Ovary (tissue), 9 donors: ENCODE data around the gene TENM3. TPM values are rescaled to one million over a fixed set of nuclear protein-coding genes. Genes with fewer than 3 reads are reported as not detected.

Source experiments
- DNase-seq, 5 donors: peaks; one replicate each; pipeline ENCODE4 v3.0.0-alpha.2; 2019 to 2020
- H3K27ac ChIP-seq, 2 donors: fragments of 200-600 bp; one replicate each; pipeline versions ENCODE4 v1.5.1 to v1.8.0; 2019 to 2022
- H3K27me3 ChIP-seq: fragments of 200-600 bp; one replicate; pipeline ENCODE4 v1.8.0; 2022
- H3K36me3 ChIP-seq: fragments of 200-600 bp; sonication (generic); one replicate; pipeline ENCODE4 v1.5.1; 2019
- H3K4me1 ChIP-seq: one replicate; pipeline ENCODE4 v1.8.1; 2013; ENCODE audit warnings: mild to moderate bottlenecking, moderate library complexity; ENCODE audit not compliant: insufficient read depth
- H3K4me3 ChIP-seq: fragments of 200-600 bp; sonication (generic); one replicate; pipeline ENCODE4 v1.5.1; 2017
- H3K9me3 ChIP-seq, 2 donors: fragments of 200-600 bp in 1 of 2; sonication (generic) in 1 of 2; one replicate each; pipeline versions ENCODE4 v1.5.1 to v1.8.1; 2013 to 2019; ENCODE audit warnings: mild to moderate bottlenecking in 1 of 2, moderate library complexity in 1 of 2
- EP300 ChIP-seq: sonication (generic); formaldehyde crosslinking; IDR thresholded peaks from one replicate; pipeline ENCODE4 v1.6.1; 2017; ENCODE audit warnings: antibody characterized with exemption
- POLR2A ChIP-seq: fragments of 450-650 bp; IDR thresholded peaks from one replicate; pipeline ENCODE4 v1.6.1; 2017; ENCODE audit warnings: antibody characterized with exemption, mild to moderate bottlenecking, moderate library complexity
- WGBS, 3 donors: extraction: QIAGEN DNeasy Blood & Tissue Kit in 1 of 3; methylation state at CpG; one replicate each; pipeline versions ENCODE4 v1.1.5 to v1.1.7; 2013 to 2017; 5-methylcytosine and 5-hydroxymethylcytosine counted together
- intact Hi-C, 4 donors: fragments of 100-400 bp; cut with DNase I; formaldehyde crosslinking; loops; one replicate each; pipeline versions ENCODE4 v1.11.0 to v1.15.1; 2022 to 2023
- polyA plus RNA-seq, 2 donors: library from polyadenylated mRNA; stranded (reverse); fragments of 200-250 nt in 1 of 2; fragments of 350-450 nt in 1 of 2; fragmentation: Illumina TruSeq in 1 of 2; extraction: RNeasy Lipid Tissue Mini Kit (QIAGEN cat#74804) in 1 of 2; gene quantifications; one replicate each; pipeline ENCODE4 v1.2.3, GENCODE V29; 2013 to 2014
- total RNA-seq, 7 donors: library from RNA; depleted of rRNA in 2 of 7; stranded (reverse); fragments of >200 nt in 2 of 7; fragmentation: NEBNext Ultra II Directional in 3 of 7; extraction: Animal tissue kit (Norgen Biotek cat#: 25700) in 3 of 7; gene quantifications; one replicate each; pipeline versions ENCODE4 v1.1.0 to v1.2.4, GENCODE V29; 2016 to 2023
- TF ChIP-seq, protein P1 (sequence below), 3 donors: fragments of 450-650 bp in 2 of 3; fragments of 200-600 bp in 1 of 3; IDR thresholded peaks; one replicate each; pipeline versions ENCODE4 v1.5.1 to v1.8.0; 2016 to 2022; ENCODE audit warnings: antibody characterized with exemption in 3 of 3, mild to moderate bottlenecking in 1 of 3
- donor health status: DM: no; HTN: no; CAD: no; lungs with moderate emphysema.
- donor health status: DM: no; HTN: no; CAD: no.
- donor health status: Bipolar disorder and iron deficiency.
- donor health status: DM: yes; HTN: yes; CAD: no.
- donor health status: DM: no; HTN: no; CAD: no.
- donor health status: DM: yes; HTN: yes; CAD: no.

TENM3 gene
- total and polyA plus RNA-seq, 9 donors = 0.82 to 16.1 (median 5.7) TPM

DNA sequence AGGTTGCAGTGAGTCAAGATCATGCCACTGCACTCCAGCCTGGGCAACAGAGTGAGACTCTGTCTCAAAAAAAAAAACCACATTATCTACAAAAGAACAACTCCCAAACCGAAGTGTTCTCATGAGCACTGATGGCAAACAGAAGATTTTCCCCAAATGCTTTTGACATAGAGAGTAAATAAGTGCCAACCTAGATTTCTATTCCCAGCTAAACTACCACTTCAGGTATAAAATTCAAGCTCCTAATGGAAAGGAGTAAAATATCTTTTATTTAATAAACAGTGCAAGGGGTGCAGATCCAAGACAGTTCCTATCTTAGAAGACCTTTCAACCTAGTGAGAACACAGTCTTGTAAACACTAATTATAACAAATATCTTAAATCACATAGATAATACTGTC, 170.3 kb downstream of the TENM3 start:
- Histone ChIP-seq H3K9me3 (no peaks in the 10 kb centered on the region), H3K27me3 (no peaks in the 10 kb centered on the region), H3K27ac (no peak overlapping the region), H3K4me3 (no peak overlapping the region), H3K36me3 (no peaks in the 10 kb centered on the region), H3K4me1 (no peaks in the 10 kb centered on the region)
- DNase-seq = no peak
- intact Hi-C loops = no loop called here
- TF ChIP-seq EP300 (no peak), POLR2A (no peak)
- TF ChIP-seq, protein P1, sequence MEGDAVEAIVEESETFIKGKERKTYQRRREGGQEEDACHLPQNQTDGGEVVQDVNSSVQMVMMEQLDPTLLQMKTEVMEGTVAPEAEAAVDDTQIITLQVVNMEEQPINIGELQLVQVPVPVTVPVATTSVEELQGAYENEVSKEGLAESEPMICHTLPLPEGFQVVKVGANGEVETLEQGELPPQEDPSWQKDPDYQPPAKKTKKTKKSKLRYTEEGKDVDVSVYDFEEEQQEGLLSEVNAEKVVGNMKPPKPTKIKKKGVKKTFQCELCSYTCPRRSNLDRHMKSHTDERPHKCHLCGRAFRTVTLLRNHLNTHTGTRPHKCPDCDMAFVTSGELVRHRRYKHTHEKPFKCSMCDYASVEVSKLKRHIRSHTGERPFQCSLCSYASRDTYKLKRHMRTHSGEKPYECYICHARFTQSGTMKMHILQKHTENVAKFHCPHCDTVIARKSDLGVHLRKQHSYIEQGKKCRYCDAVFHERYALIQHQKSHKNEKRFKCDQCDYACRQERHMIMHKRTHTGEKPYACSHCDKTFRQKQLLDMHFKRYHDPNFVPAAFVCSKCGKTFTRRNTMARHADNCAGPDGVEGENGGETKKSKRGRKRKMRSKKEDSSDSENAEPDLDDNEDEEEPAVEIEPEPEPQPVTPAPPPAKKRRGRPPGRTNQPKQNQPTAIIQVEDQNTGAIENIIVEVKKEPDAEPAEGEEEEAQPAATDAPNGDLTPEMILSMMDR (IDR thresholded peaks at IDR 0.05) = no peak
- 87 to 94% (median 92%) methylated on average over 1 of the region's 1 CpG for WGBS, 3 donors

DNA sequence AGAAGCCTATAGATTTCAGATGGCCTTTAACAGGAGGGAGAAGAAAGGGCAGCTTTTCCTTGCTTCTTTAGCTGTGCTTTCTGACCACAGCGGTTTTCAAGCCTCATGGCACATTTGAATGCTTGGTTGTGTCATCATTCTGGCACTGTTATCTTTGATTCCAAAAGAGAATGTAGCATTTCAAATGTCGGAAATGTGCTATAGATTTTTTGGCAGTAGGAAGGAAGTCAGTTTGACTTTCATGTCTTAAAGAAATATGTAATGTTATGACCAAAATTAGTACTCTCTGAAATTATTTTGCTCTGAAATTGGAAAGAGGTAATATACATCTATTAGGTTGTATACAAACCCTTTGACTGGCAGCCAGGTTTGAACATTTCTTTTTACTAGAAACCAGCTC, 171.9 kb downstream of the TENM3 start:
- intact Hi-C loops = no loop called here
- no peak for TF ChIP-seq POLR2A
- TF ChIP-seq EP300 = no peak
- TF ChIP-seq, protein P1 (IDR thresholded peaks at IDR 0.05) = no peak
- no peaks in the 10 kb centered on the region for H3K9me3 ChIP-seq
- 68 to 76% (median 76%) methylated on average over 2 of the region's 2 CpGs for WGBS, 3 donors
- no peaks in the 10 kb centered on the region for H3K27me3 ChIP-seq
- no peak for DNase-seq
- H3K27ac ChIP-seq = no peak overlapping the region
- H3K4me1 ChIP-seq = no peaks in the 10 kb centered on the region
- H3K4me3 ChIP-seq = no peak overlapping the region
- no peaks in the 10 kb centered on the region for H3K36me3 ChIP-seq

DNA sequence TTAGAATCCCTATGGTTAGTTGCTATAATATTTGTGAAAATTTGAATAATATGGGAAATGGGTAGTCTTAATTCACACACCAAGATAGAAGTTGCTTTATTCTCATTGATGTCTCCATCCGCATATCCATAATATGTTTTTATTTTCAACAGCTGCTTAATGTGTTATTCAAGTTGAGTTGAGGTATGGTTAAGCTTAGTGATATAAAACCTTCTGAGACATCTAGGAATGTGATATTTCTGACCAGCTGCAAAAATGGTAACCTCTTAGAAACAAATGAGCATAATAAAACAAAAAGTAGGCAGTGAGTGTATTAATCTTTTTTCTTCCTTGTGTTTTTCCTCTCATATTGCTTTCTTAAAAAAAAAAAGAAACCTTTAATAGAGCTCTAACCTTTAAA, 172.9 kb downstream of the TENM3 start:
- WGBS, 3 donors = 69 to 86% (median 84%) methylated on average over 1 of the region's 1 CpG
- TF ChIP-seq, protein P1 (IDR thresholded peaks at IDR 0.05) = no peak
- TF ChIP-seq POLR2A (no peak), EP300 (no peak)
- no peaks in the 10 kb centered on the region for H3K36me3 ChIP-seq
- H3K27ac ChIP-seq = no peak overlapping the region
- no peaks in the 10 kb centered on the region for H3K4me1 ChIP-seq
- H3K4me3 ChIP-seq = no peak overlapping the region
- no peak for DNase-seq
- intact Hi-C loops = no loop called here
- H3K9me3 ChIP-seq = no peaks in the 10 kb centered on the region
- no peaks in the 10 kb centered on the region for H3K27me3 ChIP-seq

DNA sequence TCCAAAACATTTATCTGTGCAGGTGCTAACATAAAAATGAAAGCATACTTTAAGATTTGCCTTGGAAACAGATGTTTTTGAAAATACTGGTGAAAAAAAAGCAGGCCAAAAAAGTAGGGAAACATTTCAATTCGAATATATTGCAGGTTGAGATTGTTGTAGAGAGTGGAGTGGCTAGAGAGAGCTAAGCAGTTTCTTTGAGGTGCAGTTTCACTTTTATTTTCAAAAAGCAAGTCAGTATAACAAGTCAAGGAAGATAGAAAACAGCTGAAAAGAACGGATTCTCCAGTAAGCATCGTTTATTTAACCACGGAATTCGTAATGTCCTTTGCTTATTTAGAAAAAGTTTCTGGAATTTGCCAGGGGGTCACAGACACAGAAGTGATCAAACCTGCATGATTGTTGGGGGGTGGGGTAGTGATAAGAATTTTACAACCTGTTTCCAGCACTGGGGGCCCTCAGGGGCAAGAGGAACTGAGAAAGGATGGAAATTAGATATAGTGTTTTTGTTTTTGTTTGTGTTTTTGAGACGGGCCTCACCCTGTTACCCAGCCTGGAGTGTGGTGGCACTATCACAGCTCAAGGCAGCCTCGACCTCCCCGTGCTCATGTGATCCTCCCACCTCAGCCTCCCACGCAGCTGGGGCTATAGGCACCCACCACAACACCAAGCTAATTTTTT, 175.0 kb downstream of the TENM3 start:
- no peaks in the 10 kb centered on the region for H3K36me3 ChIP-seq
- H3K9me3 ChIP-seq = no peaks in the 10 kb centered on the region
- intact Hi-C loops = no loop called here
- no peaks in the 10 kb centered on the region for H3K4me1 ChIP-seq
- DNase-seq = no peak
- H3K27me3 ChIP-seq = no peaks in the 10 kb centered on the region
- no peak overlapping the region for H3K27ac ChIP-seq
- TF ChIP-seq, protein P1 (IDR thresholded peaks at IDR 0.05) = no peak
- TF ChIP-seq EP300 (no peak), POLR2A (no peak)
- no peak overlapping the region for H3K4me3 ChIP-seq
- WGBS, 3 donors = 21 to 43% (median 22%) methylated on average over 9 of the region's 9 CpGs
